HG03135 (cell line): ENCODE data around the gene ZNF726.
"Not testable (repeated sequence)": the region's sequence is repeated elsewhere in the genome, so short reads cannot be mapped to it uniquely, and the experiment has no call there.

ENCODE experiments used
- ATAC-seq: cut with Tn5 transposase; IDR thresholded peaks from one replicate; pipeline ENCODE4 v1.9.1; 2021; ENCODE audit warnings: mild to moderate bottlenecking, moderate library complexity; ENCODE audit not compliant: unreplicated experiment

The ZNF726 gene

DNA sequence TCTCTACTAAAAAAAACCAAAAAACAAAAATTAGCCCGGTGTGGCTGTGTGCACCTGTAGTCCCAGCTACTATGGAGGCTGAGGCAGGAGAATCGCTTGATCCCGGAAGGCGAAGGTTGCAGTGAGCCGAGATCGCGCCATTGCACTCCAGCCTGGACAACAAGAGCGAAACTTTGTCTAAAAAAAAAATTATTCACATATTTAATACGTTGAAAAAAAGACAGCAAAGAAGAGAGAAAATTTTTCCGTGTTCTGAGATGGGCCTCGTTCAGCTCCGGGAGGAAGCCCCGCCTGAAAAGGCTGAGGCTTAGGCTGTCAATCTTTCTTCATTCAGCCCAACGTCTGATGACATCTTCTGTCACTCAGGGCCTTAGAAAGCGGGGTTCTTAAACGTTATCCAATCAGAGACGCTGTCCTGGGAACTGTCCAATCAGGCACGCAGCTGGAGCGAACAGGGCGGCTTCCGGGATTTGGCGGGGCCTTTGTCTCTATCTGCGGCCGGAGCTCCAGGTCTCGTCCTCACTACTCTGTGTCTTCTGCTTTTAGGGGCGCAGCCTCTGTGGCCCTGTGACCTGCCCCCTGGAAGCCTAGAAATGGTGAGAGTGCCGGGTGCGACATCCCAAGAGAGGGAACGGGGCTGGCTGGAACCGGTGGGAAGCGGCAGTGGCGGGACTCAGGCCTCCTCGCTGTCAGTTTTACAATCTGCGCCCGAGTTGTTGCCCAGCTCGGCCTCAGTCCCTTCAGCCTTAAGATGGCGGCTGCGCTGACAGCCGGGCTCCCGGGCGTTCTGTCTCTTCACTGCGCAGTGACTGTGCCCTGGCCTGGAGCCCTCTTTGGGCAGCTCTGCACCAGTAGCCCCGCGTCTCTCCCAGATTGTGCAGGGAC is at the start of gene ZNF726:
TSS of gene ZNF726 (plus strand) at position 485 of the 885 bp plus-strand sequence. CDS start at position 594, 109 bp downstream.
- peak; percentile 94 for ATAC-seq

DNA sequence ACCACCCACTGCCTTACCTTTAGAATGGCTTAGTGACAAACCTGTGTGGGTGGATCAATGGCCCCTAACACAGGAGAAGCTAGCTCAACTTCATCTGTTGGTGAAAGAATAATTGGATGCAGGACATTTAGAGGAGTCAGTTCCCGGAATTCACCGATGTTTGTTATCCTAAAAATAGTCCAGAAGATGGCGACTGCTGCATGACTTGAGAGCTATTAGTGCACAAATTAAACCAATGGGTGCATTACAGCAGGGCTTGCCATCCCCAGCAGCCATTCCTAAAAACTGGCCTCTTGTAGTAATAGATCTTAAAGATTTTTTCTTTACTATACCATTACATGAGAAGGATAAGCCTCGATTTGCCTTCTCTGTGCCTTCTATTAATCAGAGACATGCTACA is 46.8 kb upstream of the ZNF726 start:
- no peak for ATAC-seq

DNA sequence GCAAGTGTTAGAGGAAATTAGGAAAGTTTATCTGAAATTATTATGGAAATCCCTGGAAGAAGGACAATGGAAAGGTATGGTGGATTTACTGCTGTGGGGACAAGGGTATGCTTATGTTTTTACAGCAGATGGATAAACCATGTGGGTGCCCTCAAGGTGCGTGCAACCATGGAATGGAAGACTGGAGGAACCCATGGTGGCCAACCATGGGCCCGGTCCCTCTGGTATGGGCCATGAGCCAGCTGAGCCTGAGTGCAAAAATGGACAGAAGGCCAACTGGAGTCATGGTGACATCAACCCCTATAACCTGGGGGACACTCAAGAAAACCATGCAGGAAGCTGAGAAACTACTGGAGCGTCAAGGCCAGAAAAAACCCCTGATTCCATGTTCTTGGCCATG is 46.1 kb upstream of the ZNF726 start:
- ATAC-seq, result no peak

DNA sequence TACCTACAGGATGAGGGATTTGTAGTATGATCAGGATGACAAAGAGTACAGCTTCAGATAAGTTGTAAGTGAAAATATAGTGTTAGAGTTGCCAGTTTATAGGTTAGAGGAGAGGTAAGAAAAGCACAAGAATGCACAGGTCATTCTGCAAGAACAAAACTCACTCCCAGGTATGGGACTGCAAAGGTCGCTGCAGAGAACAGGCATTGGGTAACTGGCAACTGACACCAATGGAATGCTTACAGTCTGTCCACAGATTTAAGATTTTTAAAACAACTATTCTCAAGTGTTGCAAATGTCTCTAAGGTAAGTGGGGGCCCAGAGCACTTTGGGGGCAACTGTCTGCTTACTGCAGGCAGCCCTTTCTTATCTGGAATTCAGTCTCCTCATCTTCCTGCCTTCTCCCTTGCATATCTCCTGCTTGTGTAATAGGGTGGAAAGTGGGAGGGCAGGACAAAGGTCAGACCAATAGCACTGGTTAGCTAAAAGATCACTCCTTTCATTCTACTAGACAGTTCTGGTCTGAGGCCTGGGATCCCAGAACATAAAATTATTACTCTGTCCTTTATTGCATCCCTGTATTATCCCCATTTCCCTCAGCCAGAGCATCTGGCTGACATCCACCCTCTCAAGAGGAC is 42.3 kb upstream of the ZNF726 start:
- no peak for ATAC-seq

DNA sequence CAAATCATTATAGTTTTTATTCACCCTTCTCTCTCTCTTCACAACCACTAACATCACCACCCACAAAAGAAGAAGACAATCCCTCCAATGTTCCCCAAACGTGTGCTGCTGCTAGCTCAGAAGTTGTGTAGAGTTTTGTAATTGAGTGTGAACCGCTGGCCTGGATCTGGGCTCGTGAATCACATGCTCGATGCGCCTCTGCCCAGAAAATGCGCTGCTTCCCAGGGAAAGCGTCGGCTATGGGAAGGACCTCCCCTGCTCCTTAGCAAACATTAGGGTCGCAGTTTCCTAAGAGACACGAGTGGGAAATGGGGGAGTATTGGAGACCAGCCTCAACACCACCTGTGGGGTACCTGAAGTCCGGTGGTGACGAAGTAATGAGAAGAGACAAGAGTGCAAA is 38.4 kb upstream of the ZNF726 start:
- no peak for ATAC-seq

DNA sequence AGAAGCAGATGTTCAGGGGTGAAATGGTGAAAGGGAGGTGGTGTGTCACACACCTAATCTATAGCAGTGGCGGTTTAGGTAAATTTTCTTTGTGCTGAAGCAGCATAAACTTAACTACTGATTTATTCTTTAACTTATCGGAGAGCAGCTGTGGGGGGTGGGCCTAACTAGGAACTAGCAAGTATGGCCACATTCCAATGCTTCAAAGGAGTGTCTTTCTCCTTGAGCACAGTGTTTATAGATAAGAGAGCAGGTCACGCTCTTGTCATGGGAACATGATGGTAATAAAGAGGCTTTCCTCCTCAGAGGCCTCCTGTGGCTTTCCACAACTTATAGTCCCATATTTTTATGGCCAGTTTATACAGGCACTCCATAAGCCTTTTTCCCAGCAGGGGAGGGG is 37.9 kb upstream of the ZNF726 start:
- ATAC-seq, result not testable (repeated sequence)

DNA sequence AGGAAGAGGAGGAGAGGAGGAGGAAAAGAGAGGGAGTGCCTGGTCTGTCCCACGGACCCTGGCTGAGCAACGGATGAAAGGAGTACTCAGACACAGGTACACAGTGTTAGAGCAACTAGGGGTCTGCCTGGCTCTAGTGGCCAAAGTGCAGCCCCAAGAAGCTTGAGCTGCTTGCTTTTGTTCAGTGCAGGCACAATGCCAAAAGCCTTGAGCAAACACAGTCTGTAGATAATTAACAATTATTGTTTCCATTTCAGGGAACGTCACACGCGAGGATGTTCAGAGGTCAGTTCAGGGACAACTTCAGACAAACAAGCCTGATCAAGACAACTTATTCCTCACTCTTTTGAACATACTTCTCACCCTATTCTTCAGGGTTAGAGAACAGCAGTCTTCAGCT is 32.2 kb upstream of the ZNF726 start:
- ATAC-seq, result no peak

DNA sequence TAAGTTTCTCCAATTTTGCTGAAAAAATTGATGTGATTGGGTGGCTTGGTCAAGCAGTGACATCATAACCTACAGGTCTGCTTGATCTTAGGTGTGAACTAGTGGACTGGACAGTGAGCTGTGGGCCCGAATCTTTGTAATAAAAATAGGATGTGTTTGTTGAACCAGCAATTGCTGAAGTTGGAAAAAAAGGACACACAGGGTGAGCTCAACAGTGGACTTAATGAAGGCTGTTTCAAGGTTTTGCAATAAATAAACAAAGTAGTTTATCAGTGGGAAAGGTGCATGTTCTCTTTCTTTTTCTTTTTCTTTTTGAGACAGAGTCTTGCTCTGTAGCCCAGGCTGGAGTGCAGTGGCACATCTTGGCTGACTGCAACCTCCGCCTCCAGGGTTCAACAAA is 30.3 kb upstream of the ZNF726 start:
- ATAC-seq, result no peak

DNA sequence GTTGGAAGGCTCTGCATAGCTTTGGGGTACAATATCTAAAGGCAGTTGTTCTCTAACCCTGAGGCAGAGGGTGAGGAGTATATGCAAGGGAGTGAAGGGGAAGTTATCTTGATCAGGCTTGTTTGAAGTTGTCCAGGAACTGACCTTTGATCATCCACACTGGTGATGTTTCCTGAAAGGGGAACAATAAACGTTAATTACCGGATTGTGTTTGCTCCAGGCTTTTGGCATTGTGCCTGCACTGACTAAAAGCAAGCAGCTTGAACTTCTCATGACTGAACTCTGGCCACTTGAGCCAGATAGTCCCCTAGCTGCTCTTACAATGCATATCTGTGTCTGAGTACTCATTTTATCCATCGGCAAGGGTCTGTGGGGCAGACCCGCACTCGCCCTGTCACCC is 27.0 kb upstream of the ZNF726 start:
- ATAC-seq, result no peak

DNA sequence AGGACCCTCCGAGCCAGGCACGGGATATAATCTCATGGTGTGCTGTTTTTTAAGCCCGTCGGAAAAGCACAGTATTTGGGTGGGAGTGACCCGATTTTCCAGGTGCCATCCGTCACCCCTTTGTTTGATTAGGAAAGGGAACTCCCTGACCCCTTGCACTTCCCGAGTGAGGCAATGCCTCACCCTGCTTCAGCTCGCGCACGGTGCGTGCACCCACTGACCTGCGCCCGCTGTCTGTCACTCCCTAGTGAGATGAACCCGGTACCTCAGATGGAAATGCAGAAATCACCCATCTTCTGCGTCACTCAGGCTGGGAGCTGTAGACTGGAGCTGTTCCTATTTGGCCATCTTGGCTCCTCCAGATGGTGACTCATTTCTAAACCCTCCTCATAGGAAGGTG is 18.6 kb upstream of the ZNF726 start:
- not testable (repeated sequence) for ATAC-seq

DNA sequence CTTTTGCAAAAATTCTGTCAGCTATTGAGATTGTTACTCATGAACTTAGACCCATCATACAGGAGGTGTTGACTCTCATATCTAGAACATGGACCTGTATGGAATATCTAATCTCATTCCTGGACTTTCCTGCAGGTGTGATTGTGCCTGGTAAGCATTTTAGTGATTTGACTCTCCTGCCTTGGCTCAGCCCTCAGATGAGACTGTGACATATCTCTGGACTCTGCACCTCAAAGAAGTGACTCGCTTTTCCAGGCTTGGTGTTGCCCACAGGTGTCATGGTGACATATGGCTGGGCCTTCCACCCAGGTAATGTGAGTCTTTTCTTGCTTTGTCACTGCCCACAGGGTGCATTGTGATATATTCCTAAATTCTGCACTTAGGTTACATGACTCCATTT is 17.8 kb upstream of the ZNF726 start:
- ATAC-seq, result no peak

DNA sequence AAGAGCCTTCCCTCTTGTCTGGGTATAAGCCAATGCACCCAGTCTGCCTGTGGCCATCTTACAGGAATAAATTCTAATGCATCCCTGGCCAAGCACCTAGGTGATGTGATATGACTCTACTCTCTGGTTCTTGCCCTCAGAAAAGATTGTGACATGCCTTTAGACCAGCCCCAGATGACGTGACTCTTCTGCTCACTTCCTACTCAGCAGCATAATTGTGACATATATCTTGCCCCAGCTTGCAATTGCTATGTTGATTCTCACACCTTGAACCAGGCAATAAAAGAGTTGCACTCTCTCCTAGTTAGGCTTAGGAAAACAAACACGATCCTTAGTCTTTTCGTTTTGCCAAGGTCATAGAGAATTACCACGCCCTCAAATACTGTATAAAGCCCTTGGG is 13.3 kb upstream of the ZNF726 start:
- ATAC-seq, result no peak

DNA sequence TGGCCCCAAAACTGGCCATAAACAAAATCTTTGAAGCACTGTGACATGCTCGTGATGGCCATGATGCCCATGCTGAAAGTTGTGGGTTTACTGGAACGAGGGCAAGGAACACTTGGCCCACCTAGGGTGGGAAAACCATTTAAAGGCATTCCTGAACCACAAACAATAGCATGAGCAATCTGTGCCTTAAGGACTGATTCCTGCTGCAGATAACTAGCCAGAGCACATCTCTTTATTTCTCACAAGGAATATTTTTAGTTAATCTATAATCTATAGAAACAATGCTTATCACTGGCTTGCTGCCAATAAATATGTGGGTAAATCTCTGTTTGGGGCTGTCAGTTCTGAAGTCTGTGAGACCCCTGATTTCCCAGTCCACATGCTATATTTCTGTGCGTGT is 10.3 kb upstream of the ZNF726 start:
- ATAC-seq, result no peak

DNA sequence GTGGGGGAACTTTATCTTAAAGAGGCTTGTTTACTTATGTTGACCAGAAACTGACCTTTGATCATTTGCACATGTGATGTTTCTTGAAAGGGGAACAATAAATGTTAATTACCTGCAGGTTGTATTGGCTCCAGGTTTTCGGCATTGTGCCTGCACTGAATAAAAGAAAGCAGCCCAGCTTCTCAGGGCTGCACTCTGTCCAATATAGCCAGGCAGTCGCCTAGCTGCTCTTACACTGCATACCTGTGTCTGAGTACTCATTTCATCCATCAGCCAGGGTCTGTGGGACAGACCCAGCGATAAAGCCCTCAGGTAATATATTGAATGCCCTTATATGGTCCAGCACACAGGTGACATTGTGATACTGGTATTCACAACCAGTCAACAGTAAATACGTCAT is 8.9 kb upstream of the ZNF726 start:
- no peak for ATAC-seq

DNA sequence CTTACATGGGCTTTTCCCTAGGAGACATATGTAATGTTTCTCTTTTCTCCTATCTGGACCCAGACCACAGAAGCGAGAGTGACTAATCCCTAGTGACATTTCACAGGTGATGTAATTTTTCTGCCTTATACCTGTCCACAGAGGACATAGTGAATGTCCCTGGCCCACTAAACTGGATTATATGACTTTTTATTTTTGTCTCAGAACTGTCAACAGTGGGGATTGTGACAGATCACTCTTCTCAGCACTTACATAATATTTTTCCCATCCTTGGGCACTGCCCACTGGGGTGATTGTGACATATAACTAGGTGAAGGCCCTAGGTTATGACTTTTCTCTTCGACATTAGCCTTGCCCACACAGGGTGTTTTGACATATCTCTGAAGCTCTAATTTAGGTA is 7.9 kb upstream of the ZNF726 start:
- ATAC-seq, result no peak

DNA sequence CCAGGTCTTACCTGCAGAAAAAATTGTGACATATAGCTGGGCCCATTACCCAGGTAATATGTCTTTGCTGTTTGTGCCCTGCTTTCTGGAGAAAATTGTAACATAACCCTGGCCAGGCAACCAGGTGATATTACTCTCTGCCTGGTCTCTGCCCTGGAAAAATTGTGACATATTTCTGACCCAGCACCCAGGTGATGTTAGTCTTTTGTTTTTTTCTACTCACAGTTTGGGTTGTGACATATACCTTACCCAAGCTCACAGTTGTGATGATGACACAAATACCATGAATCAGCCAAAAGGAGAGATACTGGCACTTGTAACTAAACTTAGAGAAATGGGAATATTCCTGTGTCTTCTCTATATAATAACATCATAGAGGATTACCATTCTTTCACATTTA is 6.5 kb upstream of the ZNF726 start:
- ATAC-seq, result no peak

DNA sequence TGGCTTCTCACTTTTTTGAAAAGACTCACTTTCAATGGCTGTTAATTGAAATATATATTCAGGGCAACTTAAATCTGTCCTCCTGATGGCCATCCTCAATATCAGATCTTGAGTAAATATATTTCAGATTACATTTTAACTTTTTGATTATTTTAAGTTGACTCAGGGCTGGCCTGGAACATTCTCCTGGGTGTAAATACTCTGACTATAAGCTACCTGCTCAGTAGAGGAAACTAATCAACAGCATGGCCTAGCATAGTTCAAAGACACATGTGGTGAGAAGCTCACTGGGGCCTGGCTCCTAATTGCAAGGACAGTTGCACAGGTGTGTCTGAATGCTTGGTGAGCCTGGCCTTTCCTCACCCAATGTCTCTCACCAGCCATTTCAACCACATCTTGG is 5.5 kb upstream of the ZNF726 start:
- no peak for ATAC-seq

DNA sequence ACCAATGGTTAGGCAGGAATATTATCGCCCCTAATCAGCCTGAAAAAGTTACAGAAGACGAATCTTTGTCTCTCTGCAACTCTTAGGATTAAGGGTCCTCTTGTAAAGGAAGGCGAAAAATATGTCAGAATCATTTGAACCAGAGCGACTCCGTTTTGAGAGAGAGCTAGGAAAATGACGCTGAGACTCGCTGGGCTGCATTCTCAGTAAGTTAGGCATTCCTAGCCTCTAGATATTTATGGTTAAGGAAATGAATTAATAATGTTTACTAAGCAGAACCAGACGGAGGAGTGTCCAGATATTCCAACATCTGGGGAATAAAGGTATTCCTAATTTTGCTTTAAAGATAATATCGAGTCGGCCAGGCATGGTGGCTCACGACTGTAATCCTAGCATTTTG is 755 bp upstream of the ZNF726 start:
- no peak for ATAC-seq

DNA sequence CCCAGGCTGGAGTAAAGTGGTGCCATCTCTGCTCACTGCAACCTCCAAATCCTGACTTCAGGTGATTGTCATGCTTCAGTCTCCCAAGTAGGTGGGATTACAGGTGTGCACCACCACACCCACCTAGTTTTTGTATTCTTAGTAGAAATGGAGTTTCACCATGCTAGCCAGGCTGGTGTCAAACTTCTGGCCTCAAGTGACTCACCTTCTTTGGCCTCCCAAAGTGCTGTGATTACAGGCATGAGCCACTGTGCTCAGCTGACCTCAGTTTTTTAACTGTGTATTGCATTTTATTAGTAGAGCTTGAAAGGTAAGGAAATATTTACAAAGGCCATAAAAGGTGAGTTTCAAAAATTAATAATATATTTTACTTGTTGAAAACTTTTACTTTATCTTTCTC is 2.3 kb downstream of the ZNF726 start:
- ATAC-seq, result no peak

DNA sequence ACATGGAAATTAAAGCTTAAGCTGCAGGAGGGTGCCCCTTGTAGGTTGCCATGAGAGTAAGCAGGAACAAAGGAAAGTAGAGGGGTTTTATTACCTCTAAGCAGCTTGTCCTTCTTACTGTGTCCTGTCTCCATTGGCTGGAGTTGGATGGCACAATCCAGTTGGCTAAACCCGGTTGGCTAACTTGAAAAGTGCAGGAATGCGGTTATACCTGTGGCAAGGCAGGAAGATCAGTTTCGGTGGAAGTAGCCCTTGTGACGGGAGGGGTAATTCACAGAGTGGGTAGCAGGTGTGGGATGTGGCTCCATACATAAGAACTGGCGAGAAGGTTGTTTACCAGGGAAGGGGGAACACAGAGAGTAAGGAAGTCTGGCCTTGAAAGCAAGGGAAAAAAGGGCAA is 3.2 kb downstream of the ZNF726 start:
- no peak for ATAC-seq

DNA sequence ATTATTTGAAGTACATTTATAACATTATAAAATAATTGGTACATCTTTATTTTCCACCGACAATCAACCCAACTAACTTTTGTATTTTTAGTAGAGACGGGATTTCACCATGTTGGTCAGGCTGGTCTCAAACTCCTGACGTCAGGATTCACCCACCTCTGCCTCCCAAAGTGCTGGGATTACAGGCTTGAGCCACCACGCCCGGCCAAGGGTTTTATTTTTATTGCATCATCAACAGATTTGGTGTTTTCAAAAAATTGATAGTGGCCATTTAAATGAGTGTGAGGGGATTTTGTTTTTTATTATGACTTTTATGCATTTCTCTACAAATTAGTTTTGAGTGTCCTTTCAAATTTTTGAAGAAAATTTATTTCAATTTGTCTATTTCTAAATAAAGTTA is 10.6 kb downstream of the ZNF726 start:
- no peak for ATAC-seq

DNA sequence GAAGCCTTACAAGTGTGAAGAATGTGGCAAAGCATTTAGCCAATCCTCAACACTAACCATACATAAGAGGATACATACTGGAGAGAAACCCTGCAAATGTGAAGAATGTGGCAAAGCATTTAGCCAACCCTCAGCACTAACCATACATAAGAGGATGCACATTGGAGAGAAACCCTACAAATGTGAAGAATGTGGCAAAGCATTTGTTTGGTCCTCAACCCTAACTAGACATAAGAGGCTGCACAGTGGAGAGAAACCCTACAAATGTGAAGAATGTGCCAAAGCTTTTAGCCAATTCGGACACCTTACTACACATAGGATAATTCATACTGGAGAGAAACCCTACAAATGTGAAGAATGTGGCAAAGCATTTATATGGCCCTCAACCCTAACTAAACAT is 18.2 kb downstream of the ZNF726 start:
- no peak for ATAC-seq

DNA sequence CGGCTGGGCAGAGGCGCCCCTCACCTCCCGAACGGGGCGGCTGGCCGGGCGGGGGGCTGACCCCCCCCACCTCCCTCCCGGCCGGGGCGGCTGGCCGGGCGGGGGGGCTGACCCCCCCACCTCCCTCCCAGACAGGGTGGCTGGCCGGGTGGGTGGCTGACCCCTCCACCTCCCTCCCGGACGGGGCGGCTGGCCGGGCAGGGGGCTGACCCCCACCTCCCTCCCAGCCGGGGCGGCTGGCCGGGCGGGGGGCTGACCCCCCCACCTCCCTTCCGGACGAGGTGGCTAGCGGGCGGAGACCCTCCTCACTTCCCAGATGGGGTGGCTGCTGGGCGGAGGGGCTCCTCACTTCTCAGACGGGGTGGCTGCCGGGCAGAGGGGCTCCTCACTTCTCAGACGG is 22.3 kb downstream of the ZNF726 start:
- ATAC-seq, result not testable (repeated sequence)
